K562 (cell line): ENCODE results near the gene PLA2R1. TPM values are rescaled to one million over a fixed set of nuclear protein-coding genes. Genes with fewer than 3 reads are reported as not detected.

ENCODE experiments used
- ATAC-seq: fragments of 200-7000 bp; cut with Tn5 transposase; 3 replicates; pipeline ENCODE4 v1.9.1; 2020; ENCODE audit warnings: moderate library complexity
- BruUV-seq: library from RNA; stranded (reverse); fragments of 400-500 nt; replicated peaks from 2 replicates; lab custom pipeline; 2021; lab: Mats Ljungman, UMichigan
- CTCF ChIA-PET: fragments of 300-600 bp; formaldehyde crosslinking; extraction: SDS; loops from one replicate; lab custom pipeline; 2021; ENCODE audit warnings: low intra/inter-chr PET ratio; lab: Yijun Ruan, JAX
- POLR2A ChIA-PET: fragments of 300-600, 350-650 bp; sonication (Branson Sonifier 250); formaldehyde crosslinking; extraction: SDS; loops from one replicate; lab custom pipeline; 2021; ENCODE audit warnings: antibody characterized with exemption, inconsistent platforms; lab: Yijun Ruan, JAX
- DNase-seq, 4 experiments: peaks; one replicate each; pipeline versions ENCODE4 v3.0.0 to v3.0.0-alpha.2; 2011 to 2018; ENCODE audit warnings: low spot score in 3 of 4, mixed read lengths in 3 of 4; ENCODE audit errors: extremely low read depth in 1 of 4
- FAIRE-seq: peaks from 2 replicates; lab custom pipeline; 2011; peaks lifted over from hg19 to GRCh38; lab: Jason Lieb, UNC
- H2AFZ ChIP-seq: 2 replicates; pipeline ENCODE4 v1.6.0; 2011; ENCODE audit warnings: low read depth, low read length, control low read depth, inconsistent platforms
- H3K27ac ChIP-seq: fragments of 200-600 bp; 3 replicates; pipeline ENCODE4 v1.8.0; 2011; ENCODE audit warnings: low read depth, mild to moderate bottlenecking, control low read depth, inconsistent platforms, low read length, moderate library complexity, mixed read lengths; ENCODE audit errors: extremely low read depth
- H3K27me3 ChIP-seq, 2 experiments: fragments of 300-600 bp in 1 of 2; 2 replicates in 1 of 2; 3 replicates in 1 of 2; pipeline versions ENCODE4 v1.6.0 to v1.8.0; 2011; ENCODE audit warnings: inconsistent platforms in 2 of 2, low read length in 2 of 2, mild to moderate bottlenecking in 1 of 2, mixed read lengths in 1 of 2, moderate library complexity in 1 of 2; ENCODE audit not compliant: control insufficient read depth in 2 of 2, insufficient read depth in 2 of 2
- H3K36me3 ChIP-seq: fragments of 300-600 bp; 3 replicates; pipeline ENCODE4 v1.8.0; 2011; ENCODE audit warnings: mild to moderate bottlenecking, low read length, inconsistent platforms; ENCODE audit not compliant: control insufficient read depth, insufficient read depth
- H3K4me1 ChIP-seq, 2 experiments: fragments of 200-600 bp in 1 of 2; replicated peaks in 1 of 2; 2 replicates in 1 of 2; 3 replicates in 1 of 2; pipeline versions ENCODE4 v1.5.1 to v1.8.0; 2011; ENCODE audit warnings: inconsistent platforms in 2 of 2, low read length in 2 of 2, mild to moderate bottlenecking in 1 of 2, mixed read lengths in 1 of 2, moderate library complexity in 1 of 2; ENCODE audit not compliant: control insufficient read depth in 2 of 2, insufficient read depth in 2 of 2
- H3K4me2 ChIP-seq: 2 replicates; pipeline ENCODE4 v1.6.1; 2011; ENCODE audit warnings: low read length, control low read depth, inconsistent platforms, mixed read lengths; ENCODE audit not compliant: insufficient read depth
- H3K4me3 ChIP-seq: fragments of 200-600 bp; sonication (generic), shearing (Covaris generic); 2 replicates; pipeline ENCODE4 v1.5.1; 2016; ENCODE audit warnings: control low read depth, inconsistent platforms
- H3K79me2 ChIP-seq: fragments of 200-600 bp; 3 replicates; pipeline ENCODE4 v1.8.0; 2011; ENCODE audit warnings: low read length, inconsistent platforms; ENCODE audit not compliant: control insufficient read depth, insufficient read depth
- H3K9ac ChIP-seq, 2 experiments: 2 replicates each; pipeline versions ENCODE4 v1.6.0 to v1.6.1; 2011; ENCODE audit warnings: low read depth in 2 of 2, low read length in 2 of 2, control low read depth in 1 of 2, inconsistent platforms in 1 of 2, mild to moderate bottlenecking in 1 of 2, mixed read lengths in 1 of 2; ENCODE audit not compliant: insufficient read depth in 1 of 2
- H3K9me1 ChIP-seq: one replicate; pipeline ENCODE4 v1.6.0; 2011; ENCODE audit warnings: inconsistent platforms, mild to moderate bottlenecking, low read length, moderate library complexity; ENCODE audit not compliant: control insufficient read depth, insufficient read depth
- H3K9me3 ChIP-seq: replicated peaks from 2 replicates; pipeline ENCODE4 v1.5.1; 2011; ENCODE audit warnings: low read depth, low read length, inconsistent platforms; ENCODE audit not compliant: control insufficient read depth, insufficient read depth
- H4K20me1 ChIP-seq: replicated peaks from 2 replicates; pipeline ENCODE4 v1.6.1; 2011; ENCODE audit warnings: low read length, inconsistent platforms, mixed read lengths; ENCODE audit not compliant: control insufficient read depth, insufficient read depth
- ATF1 ChIP-seq, 2 experiments: fragments of 450-650 bp in 1 of 2; IDR thresholded peaks; 2 replicates each; pipeline ENCODE4 v1.6.1; 2016; ENCODE audit warnings: missing compliant biosample characterization in 1 of 2, missing genetic modification characterization in 1 of 2
- ATF3 ChIP-seq, 2 experiments: fragments of 450-650 bp in 1 of 2; sonication (generic) in 1 of 2; formaldehyde crosslinking in 1 of 2; IDR thresholded peaks in 1 of 2; conservative IDR thresholded peaks in 1 of 2; 2 replicates each; pipeline versions ENCODE4 v1.6.1 to v1.8.1; 2016 to 2023; ENCODE audit warnings: mild to moderate bottlenecking in 2 of 2, moderate library complexity in 2 of 2, inconsistent platforms in 1 of 2, missing genetic modification reagents in 1 of 2
- HNRNPLL ChIP-seq: fragments of 200-400 bp; formaldehyde crosslinking; IDR thresholded peaks from 2 replicates; pipeline ENCODE4 v1.6.1; 2017; ENCODE audit warnings: low read length, low read depth, mild to moderate bottlenecking; ENCODE audit not compliant: poor library complexity, severe bottlenecking
- MAFF ChIP-seq: IDR thresholded peaks from 2 replicates; pipeline ENCODE4 v1.6.1; 2012; ENCODE audit warnings: low read length, improper control_type of control experiment
- MYBL2 ChIP-seq, 2 experiments: fragments of 450-650 bp in 1 of 2; sonication (generic) in 1 of 2; formaldehyde crosslinking in 1 of 2; IDR thresholded peaks; 2 replicates each; pipeline versions ENCODE4 v1.6.1 to v1.8.1; 2017 to 2022; ENCODE audit warnings: borderline replicate concordance in 1 of 2, inconsistent platforms in 1 of 2, low read depth in 1 of 2, mild to moderate bottlenecking in 1 of 2, missing genetic modification reagents in 1 of 2, moderate library complexity in 1 of 2
- PKNOX1 ChIP-seq: fragments of 450-650 bp; IDR thresholded peaks from 2 replicates; pipeline ENCODE4 v1.6.1; 2016
- POLR2B ChIP-seq: fragments of 450-650 bp; IDR thresholded peaks from 2 replicates; pipeline ENCODE4 v1.6.1; 2018; ENCODE audit warnings: low read depth; ENCODE audit not compliant: partially characterized antibody
- POLR3A ChIP-seq: IDR thresholded peaks from 2 replicates; pipeline ENCODE4 v1.6.1; 2011; ENCODE audit warnings: borderline replicate concordance, mild to moderate bottlenecking, moderate library complexity; ENCODE audit not compliant: insufficient read length, insufficient read depth; ENCODE audit errors: extremely low read depth
- ZNF217 ChIP-seq: sonication (generic); formaldehyde crosslinking; IDR thresholded peaks from 2 replicates; pipeline ENCODE4 v1.8.0; 2022; ENCODE audit warnings: mild to moderate bottlenecking, missing genetic modification reagents
- WGBS: fragments of 100-300 bp; shearing (Covaris generic); methylation state at CpG from one replicate; pipeline ENCODE4 v1.1.6; 2016; ENCODE audit warnings: low coverage, mixed read lengths; ENCODE audit not compliant: insufficient coverage; ENCODE audit errors: missing lambda C conversion rate; 5-methylcytosine and 5-hydroxymethylcytosine counted together
- in situ Hi-C: fragments of 300-500 bp; cut with MboI; formaldehyde crosslinking; loops from 4 replicates; pipeline ENCODE4 v1.15.0; 2018; ENCODE audit warnings: inconsistent platforms, mixed read lengths
- intact Hi-C: fragments of 100-400 bp; cut with micrococcal nuclease; formaldehyde crosslinking; loops from 2 replicates; pipeline ENCODE4 v1.14.2; 2022
- polyA plus RNA-seq, 8 experiments: library from polyadenylated mRNA; depleted of rRNA in 4 of 8; stranded (reverse) in 5 of 8; unstranded in 3 of 8; fragments of >200 nt; fragmentation: Nextera tagmentation in 2 of 8; fragmentation: Illumina TruSeq in 1 of 8; extraction: Ambion mirVana in 2 of 8; extraction: Trizol in 1 of 8; gene quantifications; 2 replicates each; pipeline versions ENCODE4 v1.2.1 to v1.2.3, GENCODE V29; 2011 to 2014; ENCODE audit warnings: inconsistent platforms in 1 of 8, missing spikeins in 1 of 8
- total RNA-seq, 7 experiments: library from RNA; depleted of rRNA in 6 of 7; stranded (reverse); fragments of >200 nt in 6 of 7; fragmentation: Illumina TruSeq in 2 of 7; extraction: Trizol in 2 of 7; gene quantifications; 2 replicates each; pipeline versions ENCODE4 v1.2.1 to v1.2.3, GENCODE V29; 2011 to 2021; ENCODE audit warnings: low replicate concordance in 1 of 7
- TF ChIP-seq, protein P1 (sequence below): fragments of 250-450 bp; sonication (Bioruptor Pico); IDR thresholded peaks from 2 replicates; pipeline ENCODE4 v1.9.0; 2021; ENCODE audit warnings: mild to moderate bottlenecking
- TF ChIP-seq, protein P2 (sequence below): fragments of 250-450 bp; sonication (Bioruptor Pico); IDR thresholded peaks from 2 replicates; pipeline ENCODE4 v1.8.0; 2021; ENCODE audit warnings: moderate library complexity, mild to moderate bottlenecking, inconsistent platforms

Gene PLA2R1
- total and polyA plus RNA-seq, 9 of the 15 experiments (the other 6 are each of a cell fraction or from before 2014, with no cell fraction given) = not detected

- Histone ChIP-seq H3K36me3 (no peaks in the 10 kb centered on the region), H3K4me2 (no peak overlapping the region), H3K27ac (no peak overlapping the region), H3K9me1 (no peaks in the 10 kb centered on the region), H4K20me1 (no peaks in the 10 kb centered on the region), H3K4me1 (no peaks in the 10 kb centered on the region), H3K27me3 (no peaks in the 10 kb centered on the region), H3K4me3 (no peak overlapping the region), H3K79me2 (no peaks in the 10 kb centered on the region), H3K9me3 (no peaks in the 10 kb centered on the region), H3K9ac (no peak overlapping the region), H2AFZ (no peak overlapping the region)
- TF ChIP-seq ATF3 (IDR thresholded peaks at IDR 0.05) (0 out of 2 replicates have a peak, but pooled peaks have one; percentile 15), ATF3 (CRISPR knock-in tag; conservative IDR thresholded peaks at IDR 0.05) (no peak), MYBL2 (IDR thresholded peaks at IDR 0.05; ENCODE audit: low read depth) (no peak), MYBL2 (CRISPR knock-in tag; IDR thresholded peaks at IDR 0.05; ENCODE audit: borderline replicate concordance) (no peak)
- WGBS = 0% methylated on average over 2 of the region's 2 CpGs
- FAIRE-seq (no peak), DNase-seq (no peak), ATAC-seq (no peak)
- intact Hi-C loops (no loop called here), in situ Hi-C loops (no loop called here)
- ChIA-PET CTCF (no interaction called here), POLR2A (no interaction called here)
- BruUV-seq = no TSS peak
Measured at GRCh38 chr2:159960414-159960813, 102.0 kb downstream of the PLA2R1 start.

GRCh38 chr2:159959136-159959535 lies 103.3 kb downstream of the PLA2R1 start:
- H4K20me1 ChIP-seq = no peaks in the 10 kb centered on the region
- intact Hi-C loops (no loop called here), in situ Hi-C loops (no loop called here)
- POLR2A ChIA-PET = no interaction called here
- no peaks in the 10 kb centered on the region for H3K79me2 ChIP-seq
- H3K4me1 ChIP-seq = no peaks in the 10 kb centered on the region
- no peaks in the 10 kb centered on the region for H3K9me1 ChIP-seq
- H3K27ac ChIP-seq = no peak overlapping the region
- CTCF ChIA-PET = no interaction called here
- H3K27me3 ChIP-seq = no peaks in the 10 kb centered on the region
- BruUV-seq = no TSS peak
- no peaks in the 10 kb centered on the region for H3K9me3 ChIP-seq
- no peak for TF ChIP-seq POLR3A
- TF ChIP-seq HNRNPLL = no peak
- no peak for TF ChIP-seq ATF1 (CRISPR knock-in tag; IDR thresholded peaks at IDR 0.05)
- TF ChIP-seq ATF1 (tag; IDR thresholded peaks at IDR 0.05) = no peak
- TF ChIP-seq, protein P1, sequence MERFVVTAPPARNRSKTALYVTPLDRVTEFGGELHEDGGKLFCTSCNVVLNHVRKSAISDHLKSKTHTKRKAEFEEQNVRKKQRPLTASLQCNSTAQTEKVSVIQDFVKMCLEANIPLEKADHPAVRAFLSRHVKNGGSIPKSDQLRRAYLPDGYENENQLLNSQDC = no peak
- no peak for TF ChIP-seq PKNOX1
- TF ChIP-seq, protein P2, sequence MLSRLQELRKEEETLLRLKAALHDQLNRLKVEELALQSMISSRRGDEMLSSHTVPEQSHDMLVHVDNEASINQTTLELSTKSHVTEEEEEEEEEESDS (CRISPR knock-in tag) = no peak
- no peak for TF ChIP-seq MAFF
- TF ChIP-seq POLR2B = no peak
- TF ChIP-seq ZNF217 (CRISPR knock-in tag) = no peak
- DNase-seq (no peak), FAIRE-seq (no peak), ATAC-seq (no peak)
- no peak overlapping the region for H2AFZ ChIP-seq
- 0% methylated on average over 3 of the region's 3 CpGs for WGBS
- H3K4me2 ChIP-seq = no peak overlapping the region
- H3K36me3 ChIP-seq = no peaks in the 10 kb centered on the region
- H3K9ac ChIP-seq = no peak overlapping the region
- no peak overlapping the region for H3K4me3 ChIP-seq
